Measurements from ENCODE around the gene ATP2B3. TPM values are rescaled to one million over a fixed set of nuclear protein-coding genes. Genes with fewer than 3 reads are reported as not detected.
A peak's percentile ranks its signal among the peaks of the same experiment; 100 is the strongest.

ATP2B3 gene
- total RNA-seq, 1 experiment from 2014 or later: not detected

DNA sequence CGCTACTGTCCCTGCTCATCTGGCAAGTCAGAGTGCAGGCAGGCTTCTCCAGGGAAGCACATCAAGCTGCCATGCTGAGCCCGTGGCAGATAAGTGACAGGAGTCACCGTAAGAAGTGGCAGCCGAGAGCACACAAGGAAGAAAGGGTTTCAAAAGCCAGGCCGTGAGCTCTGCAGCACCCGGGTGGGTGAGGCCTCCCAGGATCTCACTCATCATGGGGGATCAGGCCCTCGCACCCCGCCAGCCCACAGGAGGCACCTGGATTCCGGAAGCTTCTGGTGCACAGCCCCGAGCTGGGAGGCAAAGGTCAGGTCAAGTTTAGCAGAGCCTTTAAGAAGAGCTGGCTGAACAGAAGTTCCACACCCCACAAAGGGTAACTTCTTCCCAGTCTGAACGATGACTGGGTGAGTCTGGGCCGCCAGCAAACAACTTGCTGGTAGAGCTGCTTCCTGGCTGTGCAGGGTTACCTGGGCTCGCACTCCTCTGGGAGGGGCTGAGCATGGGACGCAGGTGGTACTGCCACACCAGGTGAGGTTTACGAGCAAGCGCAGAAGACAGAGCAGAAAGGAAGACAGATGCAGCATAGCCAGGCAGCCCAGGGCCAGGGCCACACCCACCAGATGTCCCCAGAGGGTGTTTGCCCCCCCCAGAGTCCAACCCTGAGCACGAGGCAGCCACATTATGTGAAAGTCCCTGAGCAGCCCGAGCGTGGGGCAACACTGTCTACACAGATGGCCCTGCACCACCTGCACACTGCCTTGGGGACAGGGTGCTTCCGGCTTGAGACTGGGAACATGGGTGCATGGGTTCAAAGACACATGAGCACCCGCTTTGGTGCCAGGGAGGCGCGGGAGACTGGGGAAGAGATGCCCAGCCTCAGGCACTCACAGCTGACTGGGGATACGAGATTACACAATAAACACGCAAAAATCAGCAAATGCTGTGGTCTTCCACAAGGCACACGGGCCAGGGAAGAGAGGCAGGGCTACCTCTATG lies 73.8 kb downstream of the ATP2B3 start:
- TF ChIP-seq CTCF (IDR thresholded peaks at IDR 0.05; ENCODE audit: unreplicated experiment): no peak
- Mint-ChIP-seq H3K4me1 (ENCODE audit: insufficient read depth, unreplicated experiment) (no peaks in the 10 kb centered on the region), H3K27me3 (ENCODE audit: insufficient read depth, unreplicated experiment) (no peaks in the 10 kb centered on the region), H3K9me3 (ENCODE audit: unreplicated experiment) (no peaks in the 10 kb centered on the region), H3K4me3 (ENCODE audit: unreplicated experiment) (no peak overlapping the region), H3K27ac (ENCODE audit: low read depth, unreplicated experiment) (no peak overlapping the region), H3K36me3 (ENCODE audit: insufficient read depth, unreplicated experiment) (peaks cover 48% of the 10 kb centered on the region)
- intact Hi-C loops (cut with micrococcal nuclease): no loop called here
- POLR2A ChIA-PET: interaction anchor here (0.6 kb wide), 1 partner anchor 125 kb away, joined by 3 read pairs; no protein-coding TSS in a partner anchor
- DNase-seq (ENCODE audit: unreplicated experiment): no peak
- BruUV-seq (replicated peaks): no TSS peak
- CTCF ChIA-PET: interaction anchor here (0.6 kb wide), 2 partner anchors 18 to 37 kb away, joined by 3 read pairs; no protein-coding TSS in a partner anchor

DNA sequence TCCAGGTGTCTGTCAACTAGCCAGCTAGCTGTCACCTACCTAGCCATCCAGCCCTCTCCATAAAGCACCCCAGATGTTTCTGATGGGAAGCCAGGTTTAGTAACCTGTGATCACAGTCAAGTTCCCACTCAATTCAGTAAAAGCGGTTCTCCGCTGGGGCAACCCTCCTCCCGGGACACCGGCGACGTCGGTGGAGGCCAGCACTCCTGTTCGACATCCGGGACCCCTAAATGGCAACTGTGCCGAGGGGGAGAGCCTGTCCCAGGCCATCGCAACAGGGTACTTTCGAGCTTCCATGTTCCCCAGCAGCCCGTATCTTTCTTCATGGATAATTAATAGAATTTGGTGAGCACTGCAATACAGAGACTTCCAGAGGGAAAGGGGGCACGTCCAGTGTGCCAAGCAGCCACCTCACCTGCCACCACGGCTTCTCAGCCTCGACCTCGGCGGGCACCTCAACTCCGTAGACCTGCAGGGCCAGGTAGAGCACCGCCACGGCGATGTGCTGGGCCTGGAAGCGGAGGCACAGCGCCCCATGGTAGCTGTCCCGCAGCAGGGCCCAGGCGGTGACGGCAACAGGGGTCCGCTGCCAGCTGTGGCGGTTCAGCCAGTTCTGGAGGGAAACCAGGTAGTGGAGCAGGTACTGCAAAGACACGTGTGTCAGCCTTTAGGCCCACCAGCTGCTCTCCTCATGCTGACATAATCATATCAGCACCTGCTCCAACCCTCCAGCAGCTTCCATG lies 74.8 kb downstream of the ATP2B3 start:
- DNase-seq (ENCODE audit: unreplicated experiment): no peak
- intact Hi-C loops (cut with micrococcal nuclease): no loop called here
- no peak overlapping the region for H3K4me3 Mint-ChIP-seq (ENCODE audit: unreplicated experiment)
- H3K36me3 Mint-ChIP-seq (ENCODE audit: insufficient read depth, unreplicated experiment): peaks cover 48% of the 10 kb centered on the region
- ChIA-PET CTCF (interaction anchor here (0.6 to 0.7 kb wide), 2 partner anchors 30 to 651 kb away, joined by 3 read pairs; no protein-coding TSS in a partner anchor), POLR2A (interaction anchor here (0.6 kb wide), 1 partner anchor 124 kb away, joined by 3 read pairs; no protein-coding TSS in a partner anchor)
- no peak for TF ChIP-seq CTCF (IDR thresholded peaks at IDR 0.05; ENCODE audit: unreplicated experiment)
- no peaks in the 10 kb centered on the region for H3K27me3 Mint-ChIP-seq (ENCODE audit: insufficient read depth, unreplicated experiment)
- no peaks in the 10 kb centered on the region for H3K9me3 Mint-ChIP-seq (ENCODE audit: unreplicated experiment)
- H3K4me1 Mint-ChIP-seq (ENCODE audit: insufficient read depth, unreplicated experiment): no peaks in the 10 kb centered on the region
- peak overlapping the region; percentile 46 for H3K27ac Mint-ChIP-seq (ENCODE audit: low read depth, unreplicated experiment)
- BruUV-seq (replicated peaks): no TSS peak

DNA sequence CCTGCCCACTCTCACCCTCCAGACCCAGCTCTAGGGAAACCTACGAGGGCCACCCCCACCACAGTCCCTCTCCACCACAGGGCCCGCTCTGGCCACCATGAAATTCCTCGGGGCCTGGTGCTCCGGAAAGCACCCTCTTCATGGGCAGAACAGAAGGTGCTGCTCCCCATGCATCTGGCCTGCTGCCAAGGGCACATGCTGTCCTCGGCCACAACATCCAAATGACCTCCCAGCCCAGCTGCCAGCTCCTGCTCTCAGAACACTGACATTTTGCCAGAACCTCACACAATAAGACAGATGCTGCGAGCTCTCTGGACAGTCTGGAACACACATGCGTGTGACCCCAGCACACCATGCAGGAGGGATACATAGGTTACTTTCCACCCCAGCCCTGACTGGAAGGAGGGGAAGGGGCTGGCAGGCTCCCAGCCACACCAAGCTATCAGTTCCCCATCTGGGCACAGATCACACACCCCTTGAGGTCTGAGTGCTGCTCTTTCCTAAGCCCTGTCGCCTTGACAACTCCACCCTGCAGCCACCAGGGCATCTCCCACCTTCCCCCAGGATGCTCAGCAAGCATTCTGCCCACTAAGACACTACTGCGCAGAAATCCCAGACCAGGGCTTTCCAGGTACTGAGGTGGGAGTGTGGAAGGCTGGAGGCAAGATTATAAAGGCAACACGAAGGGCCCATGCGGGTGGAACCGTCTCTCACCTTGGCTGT lies 75.7 kb downstream of the ATP2B3 start:
- Mint-ChIP-seq H3K27me3 (ENCODE audit: insufficient read depth, unreplicated experiment) (no peaks in the 10 kb centered on the region), H3K27ac (ENCODE audit: low read depth, unreplicated experiment) (peak overlapping the region; percentile 46), H3K4me1 (ENCODE audit: insufficient read depth, unreplicated experiment) (no peaks in the 10 kb centered on the region), H3K36me3 (ENCODE audit: insufficient read depth, unreplicated experiment) (peaks cover 43% of the 10 kb centered on the region), H3K9me3 (ENCODE audit: unreplicated experiment) (no peaks in the 10 kb centered on the region), H3K4me3 (ENCODE audit: unreplicated experiment) (no peak overlapping the region)
- intact Hi-C loops (cut with micrococcal nuclease): no loop called here
- POLR2A ChIA-PET: no interaction called here
- DNase-seq (ENCODE audit: unreplicated experiment): no peak
- no TSS peak for BruUV-seq (replicated peaks)
- CTCF ChIA-PET: interaction anchor here (0.6 kb wide), 1 partner anchor 652 kb away, joined by 3 read pairs; no protein-coding TSS in a partner anchor
- no peak for TF ChIP-seq CTCF (IDR thresholded peaks at IDR 0.05; ENCODE audit: unreplicated experiment)
